Thoracic aorta (tissue), 2 donors: ENCODE measurements around the gene SWI5. TPM values are rescaled to one million over a fixed set of nuclear protein-coding genes. Genes with fewer than 3 reads are reported as not detected.

Source experiments
- ATAC-seq: fragments of 150-250 bp; one replicate; pipeline ENCODE4 v1.8.0; 2017; ENCODE audit warnings: low read depth; ENCODE audit not compliant: insufficient number of reproducible peaks, low FRiP score
- DNase-seq: peaks from one replicate; pipeline ENCODE4 v3.0.0-alpha.2; 2020; ENCODE audit warnings: low spot score
- H3K27ac ChIP-seq, 2 donors: fragments of 200-600 bp; sonication (generic); 1 replicate in 1 of 2; 2 replicates in 1 of 2; pipeline ENCODE4 v1.5.1; 2016; ENCODE audit warnings: mild to moderate bottlenecking in 2 of 2, moderate library complexity in 2 of 2
- H3K27me3 ChIP-seq: fragments of 200-600 bp; sonication (generic); replicated peaks from 2 replicates; pipeline ENCODE4 v1.6.0; 2016; ENCODE audit warnings: mild to moderate bottlenecking; ENCODE audit not compliant: insufficient read depth
- H3K36me3 ChIP-seq: fragments of 200-600 bp; sonication (generic); one replicate; pipeline ENCODE4 v1.5.1; 2016
- H3K4me1 ChIP-seq, 2 donors: fragments of 200-600 bp; sonication (generic); 1 replicate in 1 of 2; 2 replicates in 1 of 2; pipeline versions ENCODE4 v1.5.1 to v1.6.0; 2016; ENCODE audit warnings: low read depth in 2 of 2, mild to moderate bottlenecking in 1 of 2; ENCODE audit not compliant: control insufficient read depth in 1 of 2
- H3K4me3 ChIP-seq: fragments of 200-600 bp; sonication (generic); 2 replicates; pipeline ENCODE4 v1.5.1; 2016; ENCODE audit warnings: mild to moderate bottlenecking
- H3K9me3 ChIP-seq: fragments of 200-600 bp; sonication (generic); 2 replicates; pipeline ENCODE4 v1.5.1; 2016
- total RNA-seq, 2 donors: library from RNA; depleted of rRNA; stranded (reverse); fragments of >200 nt; gene quantifications; one replicate each; pipeline versions ENCODE4 v1.1.0 to v1.2.3, GENCODE V29; 2016
- TF ChIP-seq, protein P1 (sequence below): fragments of 200-600 bp; sonication (generic); IDR thresholded peaks from one replicate; pipeline ENCODE4 v1.5.1; 2019; ENCODE audit warnings: antibody characterized with exemption

Gene SWI5
- total RNA-seq, 2 donors from 2014 or later: 12.0 to 26.8 TPM

DNA sequence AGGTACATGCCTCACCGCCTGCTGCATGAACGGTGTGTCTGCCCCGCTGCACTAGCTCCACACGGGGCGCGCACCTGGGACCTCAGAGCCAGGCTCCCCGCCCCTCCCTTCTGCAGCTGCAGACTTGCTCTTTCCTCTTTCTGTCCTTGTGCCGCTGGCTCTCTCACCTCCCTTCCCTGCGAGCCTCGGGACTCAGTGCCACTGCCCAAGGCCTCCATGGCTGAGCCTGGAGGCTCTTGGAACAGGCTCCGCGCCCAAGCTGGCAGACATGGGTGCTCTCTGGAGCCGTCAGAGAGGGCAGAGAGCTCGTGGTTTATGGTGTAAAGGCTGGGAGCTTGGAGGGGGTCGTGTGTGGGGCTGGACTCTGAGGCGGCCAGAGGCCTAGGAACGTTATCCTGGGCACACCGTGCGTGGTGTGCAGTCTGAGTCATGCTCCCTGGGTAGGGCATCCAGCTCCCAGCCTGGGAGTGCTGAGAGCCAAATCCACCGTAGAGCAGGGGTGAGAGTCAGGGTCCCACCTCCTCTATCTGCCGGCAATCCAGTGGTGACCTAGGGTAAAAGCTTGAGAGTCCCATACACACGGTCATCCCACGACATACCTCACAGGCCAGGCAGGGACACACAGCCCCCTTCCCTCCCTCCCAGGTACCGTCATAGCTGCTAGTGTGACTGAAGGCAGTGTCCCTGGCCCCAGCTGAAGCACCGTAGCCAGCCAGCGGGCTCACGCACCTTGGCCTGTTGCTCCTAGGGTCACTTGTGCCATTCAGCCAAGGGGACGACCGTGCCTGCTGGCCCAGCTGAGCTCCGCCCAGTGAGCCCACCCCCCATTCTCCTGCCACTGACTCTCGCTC is 22.7 kb upstream of the SWI5 start:
- Histone ChIP-seq H3K27me3 (no peaks in the 10 kb centered on the region), H3K4me1 (peaks cover 0 to 5% of the 10 kb centered on the region in 2 donors), H3K27ac (no peak overlapping the region), H3K36me3 (peaks cover 17% of the 10 kb centered on the region), H3K4me3 (no peak overlapping the region), H3K9me3 (no peaks in the 10 kb centered on the region)
- TF ChIP-seq, protein P1, sequence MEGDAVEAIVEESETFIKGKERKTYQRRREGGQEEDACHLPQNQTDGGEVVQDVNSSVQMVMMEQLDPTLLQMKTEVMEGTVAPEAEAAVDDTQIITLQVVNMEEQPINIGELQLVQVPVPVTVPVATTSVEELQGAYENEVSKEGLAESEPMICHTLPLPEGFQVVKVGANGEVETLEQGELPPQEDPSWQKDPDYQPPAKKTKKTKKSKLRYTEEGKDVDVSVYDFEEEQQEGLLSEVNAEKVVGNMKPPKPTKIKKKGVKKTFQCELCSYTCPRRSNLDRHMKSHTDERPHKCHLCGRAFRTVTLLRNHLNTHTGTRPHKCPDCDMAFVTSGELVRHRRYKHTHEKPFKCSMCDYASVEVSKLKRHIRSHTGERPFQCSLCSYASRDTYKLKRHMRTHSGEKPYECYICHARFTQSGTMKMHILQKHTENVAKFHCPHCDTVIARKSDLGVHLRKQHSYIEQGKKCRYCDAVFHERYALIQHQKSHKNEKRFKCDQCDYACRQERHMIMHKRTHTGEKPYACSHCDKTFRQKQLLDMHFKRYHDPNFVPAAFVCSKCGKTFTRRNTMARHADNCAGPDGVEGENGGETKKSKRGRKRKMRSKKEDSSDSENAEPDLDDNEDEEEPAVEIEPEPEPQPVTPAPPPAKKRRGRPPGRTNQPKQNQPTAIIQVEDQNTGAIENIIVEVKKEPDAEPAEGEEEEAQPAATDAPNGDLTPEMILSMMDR: no peak
- DNase-seq: no peak
- ATAC-seq: no peak

DNA sequence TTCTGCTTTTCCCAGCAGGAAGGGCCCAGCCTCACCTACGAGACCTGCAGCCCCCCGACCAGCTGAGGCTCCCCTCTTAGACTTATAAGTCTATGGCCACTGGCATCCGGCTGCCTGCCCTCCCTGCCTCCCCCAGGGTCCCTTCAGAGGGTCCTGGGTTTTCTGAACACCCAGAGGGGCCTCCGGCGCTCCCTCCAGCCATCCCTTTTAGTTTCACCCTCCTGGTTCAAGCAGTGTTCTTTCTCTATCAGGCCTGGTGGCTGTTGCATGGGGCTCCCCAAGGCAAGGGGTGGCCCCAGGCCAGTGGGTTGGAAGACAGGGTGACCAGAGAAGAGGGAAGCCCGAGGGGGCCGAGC is 22.1 kb upstream of the SWI5 start:
- no peak overlapping the region for H3K4me3 ChIP-seq
- no peak for DNase-seq
- no peaks in the 10 kb centered on the region for H3K9me3 ChIP-seq
- H3K27me3 ChIP-seq: no peaks in the 10 kb centered on the region
- H3K4me1 ChIP-seq: peaks cover 0 to 5% of the 10 kb centered on the region in 2 donors
- no peak for ATAC-seq
- no peak overlapping the region for H3K27ac ChIP-seq
- peaks cover 23% of the 10 kb centered on the region for H3K36me3 ChIP-seq
- TF ChIP-seq, protein P1: no peak

DNA sequence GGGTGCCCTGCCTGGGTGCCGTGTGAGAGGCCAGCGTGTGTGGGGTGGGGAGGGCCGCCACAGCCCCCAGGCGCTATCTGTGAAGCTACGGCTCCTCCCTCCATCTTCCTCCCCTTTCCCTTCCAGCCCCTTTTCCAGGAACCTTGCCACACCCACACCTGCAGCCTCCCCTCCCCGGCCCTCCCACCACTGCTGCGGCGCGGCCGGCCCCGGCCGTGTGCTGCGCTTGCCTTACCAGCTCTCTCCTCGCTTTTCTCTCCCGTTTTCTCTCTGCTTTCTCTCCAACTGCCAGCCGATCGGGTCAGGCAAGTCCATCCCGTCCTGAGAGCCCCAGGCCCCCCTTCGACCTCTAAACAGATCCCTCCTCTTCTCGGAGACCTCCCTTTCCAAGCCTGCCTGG is 21.7 kb upstream of the SWI5 start:
- Histone ChIP-seq H3K4me3 (no peak overlapping the region), H3K27me3 (no peaks in the 10 kb centered on the region), H3K27ac (no peak overlapping the region), H3K4me1 (peaks cover 0 to 5% of the 10 kb centered on the region in 2 donors), H3K36me3 (peaks cover 27% of the 10 kb centered on the region), H3K9me3 (no peaks in the 10 kb centered on the region)
- TF ChIP-seq, protein P1: no peak
- no peak for ATAC-seq
- no peak for DNase-seq

DNA sequence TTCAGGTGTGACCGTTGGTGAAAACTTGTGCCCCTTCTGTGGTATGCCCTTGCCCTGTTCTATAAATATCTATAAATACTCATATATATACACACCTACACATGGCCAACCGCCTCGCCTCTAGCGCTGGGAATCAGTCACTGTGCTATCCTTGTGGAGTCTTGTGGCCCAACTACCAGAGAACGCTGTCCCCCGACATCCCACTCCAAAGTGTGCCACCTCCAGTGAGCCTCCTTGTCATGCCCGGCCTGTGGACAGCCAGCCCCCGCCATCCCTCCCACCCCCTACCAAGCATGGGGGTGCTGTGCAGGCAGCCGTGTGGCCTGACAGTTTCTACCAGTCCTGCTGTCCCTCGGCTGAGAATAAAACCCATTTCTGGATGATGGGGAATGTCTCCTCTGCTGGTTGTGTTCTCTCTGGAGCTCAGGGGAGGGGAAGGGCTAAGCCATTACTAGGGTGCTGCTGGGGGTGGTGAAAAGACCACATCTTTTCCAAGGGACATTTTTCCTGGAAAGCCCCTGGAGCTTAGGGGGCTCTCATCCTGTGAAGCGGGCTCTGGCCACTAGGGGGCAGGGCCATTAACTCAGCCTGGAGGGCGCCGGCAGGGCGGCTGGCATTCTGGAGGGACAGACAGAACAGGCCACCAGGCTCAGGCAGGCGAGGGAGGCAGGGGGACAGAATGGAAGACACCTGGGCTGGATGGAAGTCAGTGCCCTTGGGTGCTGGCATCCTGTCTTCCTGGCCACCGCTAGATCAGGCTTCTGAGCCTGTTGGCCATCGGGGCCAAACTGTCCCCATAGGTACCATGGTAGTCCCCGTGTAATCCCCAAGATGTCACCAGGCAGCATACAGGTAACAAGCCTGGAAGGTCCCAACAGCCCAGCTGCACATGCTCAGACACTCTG is 21.0 kb upstream of the SWI5 start:
- Histone ChIP-seq H3K4me1 (peaks cover 0 to 5% of the 10 kb centered on the region in 2 donors), H3K27me3 (no peaks in the 10 kb centered on the region), H3K4me3 (no peak overlapping the region), H3K36me3 (peaks cover 34% of the 10 kb centered on the region), H3K27ac (no peak overlapping the region), H3K9me3 (no peaks in the 10 kb centered on the region)
- TF ChIP-seq, protein P1: peak; percentile 77
- DNase-seq (no peak), ATAC-seq (no peak)
